ENCODE measurements around the gene FMNL2. TPM values are rescaled to one million over a fixed set of nuclear protein-coding genes. Genes with fewer than 3 reads are reported as not detected.

The FMNL2 gene
- total and polyA plus RNA-seq, 2 of the 4 experiments (the other 2 are of a cell fraction) = 10.9 to 11.4 TPM

GRCh38 chr2:152464851-152465470 lies 130.0 kb downstream of the FMNL2 start:
- Histone ChIP-seq H3K4ac (ENCODE audit: low read depth, low read length) (no peak overlapping the region), H3K36me3 (ENCODE audit: control insufficient read depth, insufficient read depth, low read length) (no peaks in the 10 kb centered on the region), H3K27me3 (ENCODE audit: control insufficient read depth, insufficient read depth, low read length) (no peaks in the 10 kb centered on the region), H3K9me3 (ENCODE audit: control insufficient read depth, insufficient read depth, low read length) (no peaks in the 10 kb centered on the region), H3K4me1 (ENCODE audit: control insufficient read depth, insufficient read depth, low read length) (peaks cover 16% of the 10 kb centered on the region), H3K18ac (ENCODE audit: low read depth, low read length) (no peak overlapping the region), H4K5ac (ENCODE audit: low read depth, low read length) (no peak overlapping the region), H3K9me1 (ENCODE audit: insufficient read depth, low read length) (peaks cover 21% of the 10 kb centered on the region), H2AK9ac (replicated peaks; ENCODE audit: low read depth, low read length, poor library complexity) (no peak overlapping the region), H2AFZ (replicated peaks; ENCODE audit: low read length, poor library complexity) (no peak overlapping the region), H3K23ac (ENCODE audit: low read depth, low read length) (no peak overlapping the region), H2AK5ac (ENCODE audit: low read depth, low read length) (no peak overlapping the region), H3K27ac (ENCODE audit: insufficient read depth, low read length) (no peak overlapping the region), H3K4me2 (ENCODE audit: low read depth, low read length) (no peak overlapping the region), H2BK15ac (ENCODE audit: low read depth, low read length) (no peak overlapping the region), H2BK5ac (ENCODE audit: low read depth, low read length, poor library complexity, severe bottlenecking) (no peak overlapping the region), H4K20me1 (ENCODE audit: insufficient read depth, low read length) (peaks cover 15% of the 10 kb centered on the region; the same call in 1 of the 2 replicates), H4K91ac (ENCODE audit: insufficient read depth, low read depth, low read length) (no peak overlapping the region), H3K9ac (ENCODE audit: low read depth, low read length) (no peak overlapping the region), H2BK120ac (ENCODE audit: low read depth, low read length) (no peak overlapping the region), H3K4me3 (ENCODE audit: insufficient read depth, low read depth, low read length) (no peak overlapping the region), H3K14ac (replicated peaks; ENCODE audit: low read depth, low read length) (no peak overlapping the region), H3K56ac (ENCODE audit: extremely low read depth, insufficient read depth, low read length) (no peak overlapping the region), H4K8ac (ENCODE audit: low read depth in 2 of 2, low read length in 2 of 2) (no peak overlapping the region), H3K79me1 (ENCODE audit: low read depth in 1 of 2, low read length in 2 of 2) (peaks cover 28 to 42% of the 10 kb centered on the region in 2 experiments; a peak in 3 of 4 replicates), H2BK20ac (ENCODE audit: low read depth, low read length) (no peak overlapping the region; the same call in 1 of the 2 replicates)
- dilution Hi-C loops (cut with HindIII; ENCODE audit: low sequenced_read_pairs, unreplicated experiment) = no loop called here
- intact Hi-C loops (cut with micrococcal nuclease) = loop anchor here (5.0 kb wide), 1 partner anchor 128 kb away; the partner anchor contains the start of gene FMNL2
- in situ Hi-C loops (cut with MboI; ENCODE audit: low sequenced_read_pairs) = no loop called here
- BruUV-seq (replicated peaks) = no TSS peak
- DNase-seq (no peak), ATAC-seq (ENCODE audit: low read depth) (no peak)
- ChIA-PET POLR2A (ENCODE audit: unreplicated experiment) (no interaction called here), CTCF (interaction anchor here (0.8 kb wide), 1 partner anchor 163 kb away, joined by 3 read pairs; no protein-coding TSS in a partner anchor)
- no peak for TF ChIP-seq CHD1 (IDR thresholded peaks at IDR 0.05; ENCODE audit: low read depth, low read length)
- no peak for TF ChIP-seq SMC3 (IDR thresholded peaks at IDR 0.05; ENCODE audit: low read depth, low read length)
- no peak for TF ChIP-seq MAFK (IDR thresholded peaks at IDR 0.05; ENCODE audit: low read depth, low read length)
- TF ChIP-seq RAD21 (IDR thresholded peaks at IDR 0.05; ENCODE audit: low read length) = no peak
- 91% methylated on average over 6 of the region's 7 CpGs; no CpG with 5 or more reads in 1 of the 2 experiments for WGBS, 2 experiments (ENCODE audit: extremely low coverage in 2 of 2, insufficient read length in 1 of 2)

All from IMR-90 (cell line).